ENCODE measurements around the gene SLMAP.

DNA sequence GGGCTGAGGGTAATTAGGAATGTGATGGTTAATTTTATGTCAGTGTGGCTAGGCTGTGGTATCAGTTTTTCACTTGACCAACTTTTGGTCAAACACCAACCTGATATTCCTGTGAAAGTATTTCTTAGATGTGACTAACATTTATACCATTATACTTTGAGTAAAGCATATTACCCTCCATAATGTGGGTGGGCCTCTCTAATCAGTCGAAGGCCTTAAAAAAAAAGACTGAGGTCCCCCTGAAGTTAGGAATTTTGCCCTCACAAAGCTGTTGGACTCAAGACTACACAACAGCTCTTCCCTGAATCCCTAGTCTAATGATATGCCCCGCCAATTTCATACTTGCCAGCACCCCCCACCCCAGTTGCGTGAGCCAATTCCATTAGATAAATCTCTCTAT is 12.5 kb downstream of the SLMAP start:
- TF ChIP-seq, protein P1, sequence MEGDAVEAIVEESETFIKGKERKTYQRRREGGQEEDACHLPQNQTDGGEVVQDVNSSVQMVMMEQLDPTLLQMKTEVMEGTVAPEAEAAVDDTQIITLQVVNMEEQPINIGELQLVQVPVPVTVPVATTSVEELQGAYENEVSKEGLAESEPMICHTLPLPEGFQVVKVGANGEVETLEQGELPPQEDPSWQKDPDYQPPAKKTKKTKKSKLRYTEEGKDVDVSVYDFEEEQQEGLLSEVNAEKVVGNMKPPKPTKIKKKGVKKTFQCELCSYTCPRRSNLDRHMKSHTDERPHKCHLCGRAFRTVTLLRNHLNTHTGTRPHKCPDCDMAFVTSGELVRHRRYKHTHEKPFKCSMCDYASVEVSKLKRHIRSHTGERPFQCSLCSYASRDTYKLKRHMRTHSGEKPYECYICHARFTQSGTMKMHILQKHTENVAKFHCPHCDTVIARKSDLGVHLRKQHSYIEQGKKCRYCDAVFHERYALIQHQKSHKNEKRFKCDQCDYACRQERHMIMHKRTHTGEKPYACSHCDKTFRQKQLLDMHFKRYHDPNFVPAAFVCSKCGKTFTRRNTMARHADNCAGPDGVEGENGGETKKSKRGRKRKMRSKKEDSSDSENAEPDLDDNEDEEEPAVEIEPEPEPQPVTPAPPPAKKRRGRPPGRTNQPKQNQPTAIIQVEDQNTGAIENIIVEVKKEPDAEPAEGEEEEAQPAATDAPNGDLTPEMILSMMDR (IDR thresholded peaks at IDR 0.05) = no peak
- TF ChIP-seq POLR2A (IDR thresholded peaks at IDR 0.05; ENCODE audit: low read depth) = no peak
- TF ChIP-seq POLR2AphosphoS5 (IDR thresholded peaks at IDR 0.05) = no peak
- TF ChIP-seq EP300 (IDR thresholded peaks at IDR 0.05) = no peak

All from esophagus muscularis mucosa (tissue), 4 donors.